Measurements from ENCODE around the gene COL3A1. TPM values are rescaled to one million over a fixed set of nuclear protein-coding genes. Genes with fewer than 3 reads are reported as not detected.

The COL3A1 gene
- total RNA-seq, 3 donors from 2014 or later = 98.1 to 303 (median 98.6) TPM

DNA sequence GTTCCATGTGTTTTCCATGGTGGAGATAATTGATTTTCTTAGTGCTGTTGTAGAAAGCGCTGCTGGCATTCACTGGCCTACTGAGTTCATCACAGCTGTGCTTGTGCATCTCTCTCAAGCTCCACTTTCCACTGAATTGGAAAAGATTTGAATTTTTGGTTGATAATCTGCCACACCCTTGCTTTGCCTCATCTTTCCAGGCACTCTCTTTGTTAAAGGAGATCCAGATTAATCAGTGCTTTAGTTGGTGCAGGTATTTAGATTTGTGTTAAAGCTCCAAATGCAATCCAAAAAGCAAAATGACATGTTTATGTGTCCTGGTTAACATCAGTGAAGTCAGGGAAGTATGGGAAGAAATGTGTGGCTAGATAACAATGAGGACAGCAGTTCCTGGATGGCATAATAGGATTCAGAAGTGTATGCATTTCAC is 2.7 kb upstream of the COL3A1 start:
- H3K27ac ChIP-seq = peak overlapping the region; percentile 3 to 69
- no peaks in the 10 kb centered on the region for H3K9me3 ChIP-seq
- H3K36me3 ChIP-seq = no peaks in the 10 kb centered on the region
- H3K27me3 ChIP-seq = no peaks in the 10 kb centered on the region
- no peak for DNase-seq (ENCODE audit: low spot score in 2 of 2)
- H3K4me3 ChIP-seq = no peak overlapping the region
- intact Hi-C loops (cut with DNase I; ENCODE audit: low total_unique reads) = no loop called here
- TF ChIP-seq POLR2AphosphoS5 (IDR thresholded peaks at IDR 0.05) (no peak), POLR2A (IDR thresholded peaks at IDR 0.05) (no peak)
- TF ChIP-seq, protein P1, sequence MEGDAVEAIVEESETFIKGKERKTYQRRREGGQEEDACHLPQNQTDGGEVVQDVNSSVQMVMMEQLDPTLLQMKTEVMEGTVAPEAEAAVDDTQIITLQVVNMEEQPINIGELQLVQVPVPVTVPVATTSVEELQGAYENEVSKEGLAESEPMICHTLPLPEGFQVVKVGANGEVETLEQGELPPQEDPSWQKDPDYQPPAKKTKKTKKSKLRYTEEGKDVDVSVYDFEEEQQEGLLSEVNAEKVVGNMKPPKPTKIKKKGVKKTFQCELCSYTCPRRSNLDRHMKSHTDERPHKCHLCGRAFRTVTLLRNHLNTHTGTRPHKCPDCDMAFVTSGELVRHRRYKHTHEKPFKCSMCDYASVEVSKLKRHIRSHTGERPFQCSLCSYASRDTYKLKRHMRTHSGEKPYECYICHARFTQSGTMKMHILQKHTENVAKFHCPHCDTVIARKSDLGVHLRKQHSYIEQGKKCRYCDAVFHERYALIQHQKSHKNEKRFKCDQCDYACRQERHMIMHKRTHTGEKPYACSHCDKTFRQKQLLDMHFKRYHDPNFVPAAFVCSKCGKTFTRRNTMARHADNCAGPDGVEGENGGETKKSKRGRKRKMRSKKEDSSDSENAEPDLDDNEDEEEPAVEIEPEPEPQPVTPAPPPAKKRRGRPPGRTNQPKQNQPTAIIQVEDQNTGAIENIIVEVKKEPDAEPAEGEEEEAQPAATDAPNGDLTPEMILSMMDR (IDR thresholded peaks at IDR 0.05) = no peak
- no peaks in the 10 kb centered on the region for H3K4me1 ChIP-seq

DNA sequence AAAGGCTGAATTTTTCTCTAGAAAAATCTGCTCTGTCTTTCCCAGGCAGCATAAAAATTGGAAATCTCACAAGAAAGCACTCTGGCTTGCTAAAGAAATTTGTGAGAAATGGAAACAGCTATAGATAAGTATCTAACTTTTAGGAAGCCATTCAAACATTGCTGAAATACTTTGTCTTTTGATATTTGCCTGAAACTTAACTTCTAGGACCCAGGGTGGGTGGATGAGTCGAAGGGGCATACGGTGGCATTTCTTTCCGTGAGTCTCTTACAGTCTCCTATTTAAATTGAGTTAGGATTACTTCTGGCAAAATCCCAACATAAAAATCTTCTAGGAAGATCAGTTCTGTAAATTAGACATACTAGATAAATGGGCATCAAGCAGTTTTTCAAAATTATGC is 532 bp upstream of the COL3A1 start:
- Histone ChIP-seq H3K27ac (peak overlapping the region; percentile 45 to 80), H3K36me3 (no peaks in the 10 kb centered on the region), H3K4me1 (no peaks in the 10 kb centered on the region), H3K9me3 (no peaks in the 10 kb centered on the region), H3K27me3 (no peaks in the 10 kb centered on the region), H3K4me3 (peak overlapping the region; percentile 47 to 60 (median 48))
- no peak for TF ChIP-seq POLR2AphosphoS5 (IDR thresholded peaks at IDR 0.05)
- TF ChIP-seq, protein P1 (IDR thresholded peaks at IDR 0.05) = no peak
- TF ChIP-seq POLR2A (IDR thresholded peaks at IDR 0.05) = no peak
- no peak for DNase-seq (ENCODE audit: low spot score in 2 of 2)
- intact Hi-C loops (cut with DNase I; ENCODE audit: low total_unique reads) = no loop called here

DNA sequence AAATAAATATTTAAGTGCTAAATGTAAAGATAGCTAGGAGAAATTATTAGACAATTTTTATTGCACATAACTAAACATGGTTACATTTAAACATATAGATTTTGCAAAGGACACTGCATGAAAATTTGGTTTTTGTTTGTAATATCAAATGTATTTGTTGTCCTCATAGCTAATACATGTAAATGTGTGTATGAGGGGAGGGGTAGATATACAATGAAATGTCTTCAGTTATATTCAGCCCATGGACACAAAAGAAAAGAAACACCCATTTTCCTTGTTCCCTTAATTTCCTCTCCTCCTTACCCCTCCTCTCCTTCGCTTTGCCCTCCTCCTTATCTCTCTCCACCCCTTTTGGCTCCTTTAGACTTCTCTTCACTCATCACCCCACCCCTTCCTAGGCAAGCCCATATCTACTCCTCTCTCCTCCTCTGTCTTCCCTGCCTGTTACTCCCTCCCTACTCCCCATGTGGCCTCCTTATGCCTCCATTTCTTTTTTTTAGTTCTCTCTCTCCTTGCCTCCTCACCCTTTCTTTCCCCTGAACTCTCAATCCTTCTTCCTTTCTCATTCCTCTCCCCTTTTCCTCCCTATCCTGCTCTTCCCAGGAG is 1.4 kb downstream of the COL3A1 start:
- no peaks in the 10 kb centered on the region for H3K27me3 ChIP-seq
- intact Hi-C loops (cut with DNase I; ENCODE audit: low total_unique reads) = no loop called here
- DNase-seq (ENCODE audit: low spot score in 2 of 2) = no peak

DNA sequence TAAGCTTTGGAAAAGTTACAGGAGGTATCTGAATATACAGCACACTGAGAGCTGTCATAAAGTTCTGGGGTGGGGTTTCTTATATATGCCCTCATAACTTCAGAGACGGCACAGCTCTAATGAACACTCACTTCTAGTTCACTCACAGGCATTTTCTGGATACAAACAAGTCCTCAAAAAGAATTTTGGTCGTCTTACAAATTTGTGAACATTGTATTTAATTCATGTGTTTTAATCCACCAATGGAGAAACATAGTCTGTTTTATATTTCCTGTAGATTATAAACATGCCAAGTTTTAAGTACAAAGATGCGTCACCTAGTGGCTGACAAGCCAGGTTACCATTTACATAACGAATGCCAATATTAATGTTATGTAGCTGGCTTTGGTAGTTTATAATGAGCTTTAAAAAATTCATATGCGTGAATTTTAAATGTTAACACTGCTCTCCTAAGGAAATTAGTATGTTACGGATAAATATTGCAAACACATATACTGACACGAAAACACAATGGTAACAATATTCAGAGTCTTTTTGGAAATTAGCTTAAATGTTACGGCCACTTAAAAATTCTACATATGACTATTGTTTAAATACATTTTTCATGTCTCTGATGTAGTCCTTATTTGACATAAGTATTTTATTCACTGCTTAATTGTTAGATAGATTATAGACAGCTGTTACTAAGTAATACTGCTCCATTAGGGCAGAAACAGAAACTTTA is 2.5 kb downstream of the COL3A1 start:
- Histone ChIP-seq H3K4me3 (peak overlapping the region; percentile 47 to 60 (median 48)), H3K4me1 (no peaks in the 10 kb centered on the region), H3K27ac (peak overlapping the region; percentile 75 to 80), H3K9me3 (no peaks in the 10 kb centered on the region), H3K36me3 (no peaks in the 10 kb centered on the region), H3K27me3 (no peaks in the 10 kb centered on the region)
- DNase-seq (ENCODE audit: low spot score in 2 of 2) = no peak
- intact Hi-C loops (cut with DNase I; ENCODE audit: low total_unique reads) = no loop called here
- TF ChIP-seq POLR2A (IDR thresholded peaks at IDR 0.05) (no peak), POLR2AphosphoS5 (IDR thresholded peaks at IDR 0.05) (no peak)
- TF ChIP-seq, protein P1 (IDR thresholded peaks at IDR 0.05) = no peak

More for the DNA sequence above, 1.4 kb downstream of the COL3A1 start:
- Histone ChIP-seq H3K9me3 (no peaks in the 10 kb centered on the region), H3K36me3 (no peaks in the 10 kb centered on the region), H3K27ac (peak overlapping the region; percentile 75 to 80), H3K4me1 (no peaks in the 10 kb centered on the region), H3K4me3 (peak overlapping the region; percentile 47 to 60 (median 48))
- peak in 2 of 3 donors; percentile 65 to 66 for TF ChIP-seq POLR2AphosphoS5 (IDR thresholded peaks at IDR 0.05)
- TF ChIP-seq POLR2A (IDR thresholded peaks at IDR 0.05) = no peak

DNA sequence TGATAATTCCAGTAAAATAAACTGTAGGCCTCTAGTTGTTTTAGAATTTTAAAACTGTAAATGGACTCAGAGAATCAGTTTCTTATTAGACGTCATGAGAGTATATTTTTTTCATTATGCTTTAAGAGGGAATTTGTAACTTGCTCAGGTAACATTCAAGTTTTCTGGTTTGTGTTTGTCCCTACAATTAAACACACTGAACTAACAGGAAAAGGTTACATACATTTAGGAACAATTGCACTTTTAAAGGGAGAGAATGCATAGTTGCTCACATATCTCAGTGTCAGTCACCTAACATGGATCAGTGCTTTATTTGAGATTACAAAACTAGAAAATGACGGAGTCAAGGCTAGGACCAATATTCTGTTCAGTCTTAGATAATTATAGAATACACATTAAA is 3.1 kb downstream of the COL3A1 start:
- Histone ChIP-seq H3K27me3 (no peaks in the 10 kb centered on the region), H3K27ac (peak overlapping the region; percentile 75 to 80), H3K36me3 (no peaks in the 10 kb centered on the region), H3K4me3 (peak overlapping the region; percentile 47 to 60 (median 48)), H3K9me3 (no peaks in the 10 kb centered on the region), H3K4me1 (no peaks in the 10 kb centered on the region)
- no peak for TF ChIP-seq POLR2AphosphoS5 (IDR thresholded peaks at IDR 0.05)
- TF ChIP-seq, protein P1 (IDR thresholded peaks at IDR 0.05) = no peak
- no peak for TF ChIP-seq POLR2A (IDR thresholded peaks at IDR 0.05)
- intact Hi-C loops (cut with DNase I; ENCODE audit: low total_unique reads) = no loop called here
- DNase-seq (ENCODE audit: low spot score in 2 of 2) = no peak

Measured in breast epithelium (tissue), 4 donors.